Measurements from ENCODE around the gene PCED1B.
"Not testable (repeated sequence)": the region's sequence is repeated elsewhere in the genome, so short reads cannot be mapped to it uniquely, and the experiment has no call there.

Gene PCED1B

DNA sequence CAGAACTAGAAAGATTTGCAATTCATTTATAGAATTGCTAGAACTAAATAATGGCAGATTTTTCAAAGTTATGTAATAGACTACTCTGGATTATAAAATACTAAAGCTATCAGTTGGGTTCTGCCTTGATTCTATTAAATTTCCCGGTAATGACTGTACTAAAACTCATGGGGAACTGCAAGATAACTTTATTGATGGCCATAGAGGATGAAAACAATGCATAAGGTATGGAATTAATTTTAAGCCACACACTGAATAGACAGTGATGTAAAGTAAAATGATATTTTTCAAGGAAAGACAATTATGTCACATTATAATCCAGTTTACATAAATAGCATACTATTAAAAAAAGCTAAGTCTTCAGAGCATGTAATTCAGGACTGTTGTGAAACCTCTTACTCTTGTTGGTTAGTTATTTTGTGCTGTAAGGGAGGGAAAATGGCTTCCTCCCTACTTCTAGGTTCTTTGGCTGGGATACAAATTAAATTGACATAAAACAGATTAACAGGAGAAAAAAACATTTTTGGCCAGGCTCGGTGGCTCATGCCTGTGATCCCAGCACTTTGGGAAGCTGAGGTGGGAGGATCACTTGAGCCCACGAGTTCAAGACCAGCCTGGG, 134.7 kb downstream of the PCED1B start:
- DNase-seq, result no peak

- no peak for DNase-seq
Measured at GRCh38 chr12:47214771-47215170, 135.3 kb downstream of the PCED1B start.

DNA sequence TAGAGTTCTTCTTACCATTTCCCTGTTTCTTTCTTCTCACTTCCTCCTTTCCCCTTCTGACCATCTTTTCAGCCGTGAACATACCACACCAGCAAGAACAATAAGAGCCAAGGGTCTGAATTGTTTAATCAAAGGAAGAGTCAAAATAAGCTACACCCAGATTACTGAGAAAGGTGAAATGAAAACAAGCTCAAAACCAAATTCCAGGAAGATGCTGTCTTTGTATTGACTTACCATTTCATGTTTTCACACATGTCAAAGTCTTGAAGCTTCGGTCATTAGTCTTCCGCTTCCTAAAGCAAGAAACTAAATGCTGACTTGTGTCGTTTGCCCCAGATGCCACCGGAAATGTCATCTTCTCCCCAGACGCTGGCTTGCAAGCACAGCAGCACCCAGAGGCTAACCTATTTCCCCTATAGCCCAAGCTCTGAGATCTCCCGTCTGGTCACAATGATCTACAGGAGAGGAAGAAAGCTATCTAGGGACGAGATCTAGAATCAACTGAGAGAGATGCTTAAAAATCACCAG, 136.8 kb downstream of the PCED1B start:
- no peak for DNase-seq

- not testable (repeated sequence) for DNase-seq
Measured at GRCh38 chr12:47217595-47217869, 138.1 kb downstream of the PCED1B start.

DNA sequence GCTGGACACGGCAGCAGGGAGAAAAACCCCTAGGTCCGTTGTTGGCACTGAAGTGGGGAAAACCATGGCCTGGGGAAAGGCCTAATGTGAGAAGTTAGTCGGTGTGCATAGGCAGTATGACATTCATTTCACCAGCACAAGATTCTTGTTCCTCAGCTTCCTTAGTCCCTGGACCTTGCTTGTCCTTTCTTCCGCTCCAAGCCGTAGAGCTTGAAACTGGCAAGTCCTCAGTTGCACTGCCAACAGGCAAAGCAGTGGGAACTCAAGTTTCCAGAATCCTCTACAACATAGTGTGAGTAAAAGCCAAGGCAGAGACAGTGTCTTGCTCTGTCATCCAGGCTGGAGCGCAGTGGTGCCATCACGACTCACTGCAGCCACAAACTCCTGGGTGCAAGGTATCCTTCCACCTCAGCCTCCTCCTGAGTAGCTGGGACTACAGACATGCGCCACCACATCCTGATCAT, 138.8 kb downstream of the PCED1B start:
- no peak for DNase-seq

DNA sequence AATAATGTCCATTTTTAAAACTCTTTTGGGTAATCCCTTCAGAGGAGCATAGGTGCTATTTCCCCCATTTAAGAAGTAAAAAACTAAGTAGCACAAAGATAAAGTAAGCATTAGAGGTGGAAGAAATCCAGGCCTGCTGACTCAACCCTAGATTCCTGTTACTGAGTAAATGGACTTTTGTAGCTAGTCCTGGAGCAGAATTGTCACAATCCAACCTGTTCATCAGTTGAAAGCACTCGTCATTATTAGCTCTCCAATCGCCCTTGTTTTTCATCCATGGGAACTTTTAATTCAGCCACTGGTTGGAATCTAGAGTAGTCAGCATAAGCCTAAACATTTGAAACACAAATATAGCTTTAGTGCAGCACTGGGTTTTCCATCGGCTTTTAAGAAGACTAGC, 139.8 kb downstream of the PCED1B start:
- no peak for DNase-seq

DNA sequence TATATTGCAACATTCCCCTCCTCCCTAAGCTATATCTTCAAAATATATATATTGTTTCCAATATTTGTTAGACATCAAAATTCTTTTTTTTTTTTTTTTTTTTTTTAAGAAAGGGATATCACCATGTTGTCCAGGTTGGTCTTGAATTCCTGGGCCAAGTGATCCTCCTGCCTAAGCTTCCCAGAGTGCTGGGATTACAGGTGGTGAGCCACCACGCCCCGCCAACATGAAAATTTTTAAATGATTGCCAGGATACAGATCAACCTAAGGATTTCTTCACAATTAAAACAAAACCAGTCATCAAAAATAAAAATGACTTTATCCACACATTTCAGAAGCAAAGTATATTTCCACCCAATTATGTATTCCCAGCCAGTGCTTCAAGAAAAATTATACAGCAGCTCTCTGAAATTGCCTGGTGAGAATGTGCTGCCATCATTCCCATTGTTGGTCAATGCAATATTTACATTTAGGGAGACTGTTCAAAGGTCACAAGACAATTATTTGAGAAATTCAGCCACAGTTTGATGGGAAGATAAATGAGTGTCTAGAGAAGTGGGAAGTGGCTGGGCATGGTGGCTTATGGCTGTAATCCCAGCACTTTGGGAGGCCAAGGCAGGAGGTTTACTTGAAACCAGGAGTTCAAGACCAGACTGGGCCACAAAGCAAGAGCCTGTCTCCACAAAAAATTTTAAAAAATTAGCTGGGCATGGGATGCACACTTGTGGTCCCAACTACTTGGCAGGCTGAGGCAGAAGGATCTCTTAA, 142.0 kb downstream of the PCED1B start:
- no peak for DNase-seq

DNA sequence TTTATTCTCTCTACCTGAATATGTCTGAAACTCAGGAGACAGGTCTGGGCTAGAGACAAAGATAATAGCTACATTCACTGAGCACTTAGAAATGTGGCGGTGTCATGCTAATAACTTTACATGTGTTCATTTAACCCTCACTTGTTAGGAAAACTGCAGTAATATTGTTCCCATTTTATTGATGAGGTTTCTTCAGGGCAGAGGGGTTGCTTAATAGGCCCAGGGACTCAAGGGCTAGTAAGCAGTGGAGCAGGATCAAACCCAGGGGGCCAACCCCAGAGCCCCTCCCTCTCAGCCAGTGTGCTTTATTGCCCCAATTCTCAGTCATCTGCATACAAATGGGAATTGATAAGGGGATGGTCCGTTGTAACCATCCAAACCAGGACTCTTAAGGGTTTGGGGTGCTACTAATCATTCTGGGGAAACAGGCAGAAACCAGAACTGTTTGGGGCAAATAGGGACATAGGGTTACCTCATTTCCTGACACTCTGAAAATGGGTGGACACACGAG, 143.2 kb downstream of the PCED1B start:
- DNase-seq, result no peak

DNA sequence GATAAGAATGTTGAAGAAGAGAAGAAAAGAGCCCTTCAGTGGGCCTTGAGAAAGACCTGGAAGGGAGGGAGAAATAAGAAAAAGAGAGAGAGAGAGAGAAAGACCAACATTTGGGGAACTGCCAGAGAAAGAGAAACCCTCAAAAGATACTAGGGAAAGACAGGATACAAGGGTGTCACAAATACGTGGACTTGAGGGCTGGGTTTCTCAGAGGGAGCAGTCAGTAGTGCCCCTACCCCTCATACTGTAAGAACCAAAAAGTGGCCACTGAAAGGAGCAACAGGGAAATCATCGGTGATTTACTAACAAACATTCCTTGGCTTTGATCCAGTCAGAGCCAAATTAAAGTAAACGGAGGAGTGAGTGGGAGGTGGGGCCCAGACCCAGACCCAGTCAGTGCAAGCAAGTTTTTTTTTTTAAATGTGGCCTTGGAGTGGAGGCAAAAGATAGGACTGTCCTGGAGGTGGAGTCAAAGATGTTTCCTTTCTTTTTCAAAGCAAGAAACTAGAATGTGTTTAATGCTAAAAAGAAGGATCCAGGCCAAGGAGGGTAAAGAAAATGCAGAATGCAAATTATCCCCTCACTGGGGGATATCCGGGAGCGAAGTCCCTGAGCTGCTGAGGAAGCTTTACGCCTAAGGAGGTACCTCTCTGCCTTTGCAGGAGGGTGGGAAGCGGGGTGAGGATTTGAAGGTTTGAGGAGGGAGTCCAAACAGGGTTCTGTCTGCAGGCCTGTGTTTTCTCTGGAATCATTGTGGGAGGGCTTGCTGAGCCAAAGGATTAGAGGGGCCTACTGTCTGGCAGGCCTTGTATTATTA, 143.8 kb downstream of the PCED1B start:
- no peak for DNase-seq

DNA sequence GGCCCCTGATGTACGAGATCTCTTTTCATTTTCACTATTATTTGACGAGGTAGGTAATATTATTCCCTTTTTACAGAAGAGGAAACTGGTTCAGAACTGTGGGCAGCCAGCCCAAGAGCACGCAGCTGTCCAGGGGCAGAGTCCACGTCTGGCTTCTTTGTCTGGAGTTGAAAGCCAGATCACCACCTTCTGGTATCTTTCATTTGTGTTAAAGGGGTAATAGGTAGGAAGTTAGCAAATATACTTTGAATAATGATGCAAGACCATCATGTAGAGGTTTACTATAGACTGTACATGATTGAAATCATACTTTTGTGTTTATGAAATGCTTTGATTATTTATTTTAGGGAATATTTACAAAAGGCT, 144.4 kb downstream of the PCED1B start:
- no peak for DNase-seq

DNA sequence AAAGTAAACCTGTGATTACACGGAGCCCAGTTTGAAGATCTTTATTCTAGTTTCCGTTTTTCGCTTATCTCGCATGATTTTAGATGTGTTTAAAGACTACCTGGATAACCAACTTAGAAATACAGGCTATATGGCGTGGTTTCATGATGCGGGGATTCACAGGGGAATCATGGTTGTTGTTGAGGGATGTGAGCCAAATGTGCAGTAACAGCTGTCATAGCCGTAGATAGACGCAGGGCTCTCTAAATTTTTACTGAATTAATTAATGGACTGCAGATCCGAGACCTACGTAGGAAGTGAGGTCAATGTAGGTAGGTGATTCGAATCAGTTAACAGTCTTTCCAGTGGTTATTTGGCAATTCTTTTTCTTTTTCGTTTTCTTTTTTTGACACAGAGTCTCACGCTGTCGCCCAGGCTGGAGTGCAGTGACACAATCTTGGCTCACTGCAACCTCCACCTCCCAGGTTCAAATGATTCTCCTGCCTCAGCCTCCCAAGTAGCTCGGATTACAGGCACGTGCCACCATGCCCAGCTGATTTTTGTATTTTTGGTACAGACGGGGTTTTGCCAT, 145.2 kb downstream of the PCED1B start:
- DNase-seq, result no peak

DNA sequence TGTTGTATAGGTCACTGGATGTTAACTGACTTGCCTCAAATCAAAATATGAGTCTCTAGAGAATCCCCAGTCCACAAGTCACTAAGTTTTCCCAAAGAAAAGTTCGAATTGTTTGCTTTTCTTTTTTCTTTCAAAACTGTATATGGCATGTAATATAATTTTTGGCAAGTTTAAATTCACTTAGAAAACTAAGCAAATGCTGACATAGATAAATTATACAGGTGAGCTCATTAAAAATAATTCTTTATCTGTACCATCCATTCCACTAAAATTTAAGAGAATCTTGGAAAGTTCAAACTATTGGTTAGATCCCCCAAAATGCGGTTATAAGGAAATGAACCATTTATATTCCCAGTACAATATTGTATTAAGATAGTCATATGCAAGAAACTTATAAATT, 145.9 kb downstream of the PCED1B start:
- no peak for DNase-seq

GRCh38 chr12:47226199-47226598, 146.8 kb downstream of the PCED1B start:
- no peak for DNase-seq

DNA sequence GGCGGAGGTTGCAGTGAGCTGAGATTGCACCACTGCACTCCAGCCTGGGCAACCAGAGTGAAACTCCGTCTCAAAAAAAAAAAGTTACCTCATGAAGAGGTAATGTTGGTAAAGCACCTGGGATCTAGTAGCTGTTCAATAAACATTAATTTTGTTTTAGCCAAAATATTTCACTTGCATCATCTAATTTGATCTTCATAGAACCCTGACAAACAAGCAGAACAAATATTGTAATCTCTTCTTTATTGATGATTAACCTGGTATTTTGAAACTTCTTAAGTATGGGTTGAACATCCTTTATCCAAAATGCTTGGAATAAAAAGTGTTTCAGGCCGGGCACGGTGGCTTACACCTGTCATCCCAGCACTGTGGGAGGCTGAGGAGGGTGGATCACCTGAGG, 149.4 kb downstream of the PCED1B start:
- DNase-seq, result no peak

GRCh38 chr12:47231456-47231855, 152.0 kb downstream of the PCED1B start:
- no peak for DNase-seq

- no peak for DNase-seq
Measured at GRCh38 chr12:47234576-47235141, 155.2 kb downstream of the PCED1B start.

DNA sequence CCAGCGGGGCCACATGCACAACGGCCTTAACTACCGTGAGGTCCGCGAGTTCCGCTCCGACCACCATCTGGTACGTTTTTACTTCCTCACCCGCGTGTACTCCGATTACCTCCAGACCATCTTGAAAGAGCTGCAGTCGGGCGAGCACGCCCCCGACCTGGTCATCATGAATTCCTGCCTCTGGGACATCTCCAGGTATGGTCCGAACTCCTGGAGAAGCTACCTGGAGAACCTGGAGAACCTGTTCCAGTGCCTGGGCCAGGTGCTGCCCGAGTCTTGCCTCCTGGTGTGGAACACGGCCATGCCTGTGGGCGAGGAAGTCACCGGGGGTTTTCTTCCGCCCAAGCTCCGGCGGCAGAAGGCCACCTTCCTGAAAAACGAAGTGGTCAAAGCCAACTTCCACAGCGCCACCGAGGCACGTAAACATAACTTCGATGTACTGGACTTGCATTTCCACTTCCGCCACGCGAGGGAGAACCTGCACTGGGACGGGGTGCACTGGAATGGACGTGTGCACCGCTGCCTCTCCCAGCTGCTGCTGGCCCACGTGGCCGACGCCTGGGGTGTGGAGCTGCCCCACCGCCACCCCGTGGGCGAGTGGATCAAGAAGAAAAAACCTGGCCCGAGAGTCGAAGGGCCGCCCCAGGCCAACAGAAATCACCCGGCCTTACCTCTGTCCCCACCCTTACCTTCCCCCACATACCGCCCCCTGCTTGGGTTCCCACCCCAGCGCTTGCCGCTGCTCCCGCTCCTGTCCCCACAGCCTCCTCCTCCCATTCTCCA, 156.0 kb downstream of the PCED1B start:
- DNase-seq, result no peak

GRCh38 chr12:47236109-47236714, 156.8 kb downstream of the PCED1B start:
- no peak for DNase-seq

DNA sequence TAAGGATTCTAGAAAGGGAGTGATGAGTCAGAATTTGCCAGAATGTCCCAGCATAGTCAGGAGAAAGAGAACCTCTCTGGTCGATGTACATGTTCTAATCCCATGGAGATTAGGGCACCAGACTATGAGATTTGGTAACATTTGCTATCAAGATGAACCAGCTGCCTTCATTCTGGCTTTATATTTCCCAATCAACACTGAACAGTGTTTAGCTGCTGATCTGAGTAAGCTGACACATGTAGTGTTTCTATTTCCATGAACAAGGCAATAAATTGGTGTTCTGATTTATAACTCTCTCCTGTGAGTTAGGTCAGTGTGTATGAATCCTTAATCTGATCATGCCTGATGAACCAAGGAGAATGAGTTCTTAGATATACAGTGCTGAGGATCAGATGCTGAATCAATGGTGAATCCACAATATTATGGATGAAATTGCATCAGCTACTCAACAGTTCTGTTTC, 158.4 kb downstream of the PCED1B start:
- DNase-seq, result no peak

DNA sequence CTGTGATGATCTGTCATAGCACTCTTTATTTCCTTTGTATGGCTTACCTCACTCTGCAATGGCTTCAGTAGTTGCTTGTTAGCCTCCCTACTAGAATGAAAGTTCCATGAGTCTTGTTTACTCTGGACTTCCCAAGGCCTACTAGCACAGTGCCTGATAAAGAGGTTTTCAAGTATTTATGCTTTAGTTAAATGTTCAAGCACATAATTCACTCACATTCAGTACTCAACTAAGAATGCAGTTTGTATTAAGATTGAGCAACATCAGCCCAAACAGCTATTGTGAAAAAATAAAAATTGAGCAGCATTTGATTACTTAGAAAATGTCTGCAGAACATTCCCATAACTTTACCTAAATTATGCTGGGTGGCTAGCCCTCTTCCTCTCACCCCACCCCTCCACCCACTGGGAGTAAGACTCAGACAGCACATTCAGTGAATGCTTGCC, 159.3 kb downstream of the PCED1B start:
- DNase-seq, result no peak

DNA sequence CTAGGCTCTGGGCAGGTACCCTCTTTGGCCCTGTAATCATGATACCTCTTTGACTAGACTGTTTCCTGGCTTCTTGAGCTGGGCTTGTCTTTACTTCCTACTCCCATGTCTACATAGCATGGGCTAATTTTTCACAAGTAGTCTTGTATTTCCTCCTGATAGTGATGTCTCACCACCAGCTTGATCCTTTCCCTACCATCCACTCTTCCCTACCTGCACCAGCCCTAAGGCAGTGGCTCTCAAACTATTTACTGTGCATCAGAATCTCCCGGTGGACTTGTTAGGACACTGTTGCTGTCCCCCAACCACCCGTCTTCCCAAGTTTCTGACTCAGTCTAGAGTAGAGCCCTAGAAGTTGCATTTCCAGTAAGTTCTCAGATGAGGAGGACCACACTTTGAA, 163.0 kb downstream of the PCED1B start:
- DNase-seq, result no peak
